GF-D8 (cell line): ENCODE results near the gene TNK1.
"Not testable (repeated sequence)": the region's sequence is repeated elsewhere in the genome, so short reads cannot be mapped to it uniquely, and the experiment has no call there.

Experiments
- DNase-seq: peaks from one replicate; lab custom pipeline; 2025; lab: John Stamatoyannopoulos, UW

TNK1 gene

DNA sequence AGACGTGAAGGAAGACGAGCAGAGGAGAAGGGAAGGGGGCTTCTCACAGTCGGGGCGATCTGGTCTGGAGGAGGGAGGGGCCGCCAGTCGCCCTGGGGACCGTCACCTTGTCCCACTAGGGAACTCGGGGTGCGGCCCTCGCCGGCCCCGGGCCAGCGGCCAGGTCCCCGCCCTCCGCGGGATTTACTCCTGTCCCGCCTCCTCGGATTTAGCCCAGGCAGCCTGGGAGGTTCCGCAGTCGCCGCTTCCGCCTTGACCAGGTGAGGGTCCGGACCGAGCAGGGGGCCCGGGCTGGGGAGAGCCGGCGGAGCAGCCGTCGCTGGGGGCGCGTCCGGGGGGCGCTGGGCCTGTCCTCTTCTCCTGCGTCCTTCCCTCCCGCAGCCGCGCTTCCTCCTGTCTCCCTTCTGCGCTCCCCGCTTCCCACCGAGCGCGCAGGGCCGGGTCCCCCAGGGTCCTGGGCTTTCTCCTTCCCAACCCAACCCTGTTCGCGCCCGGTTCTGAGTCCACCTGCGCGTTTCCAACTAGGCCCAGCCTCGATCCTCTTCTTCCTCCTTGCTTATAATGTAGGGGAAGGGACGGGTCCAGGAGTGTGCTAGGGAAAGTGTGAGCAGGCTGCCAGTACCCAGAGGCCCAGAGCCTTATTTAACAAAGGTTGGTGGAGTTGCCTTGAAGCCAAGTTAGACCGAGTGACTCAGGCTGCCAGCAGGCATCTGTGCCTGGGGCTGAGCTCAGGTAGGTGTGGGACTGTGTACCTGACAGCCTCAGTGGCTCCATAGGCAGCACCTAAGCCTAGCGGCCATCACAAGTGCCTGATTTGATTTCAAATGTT lies at the start of gene TNK1:
Gene TNK1 (plus strand): TSS at position 235 of the 829 bp plus-strand sequence. CDS start 1,838 bp downstream, outside the sequence.
- no peak for DNase-seq

DNA sequence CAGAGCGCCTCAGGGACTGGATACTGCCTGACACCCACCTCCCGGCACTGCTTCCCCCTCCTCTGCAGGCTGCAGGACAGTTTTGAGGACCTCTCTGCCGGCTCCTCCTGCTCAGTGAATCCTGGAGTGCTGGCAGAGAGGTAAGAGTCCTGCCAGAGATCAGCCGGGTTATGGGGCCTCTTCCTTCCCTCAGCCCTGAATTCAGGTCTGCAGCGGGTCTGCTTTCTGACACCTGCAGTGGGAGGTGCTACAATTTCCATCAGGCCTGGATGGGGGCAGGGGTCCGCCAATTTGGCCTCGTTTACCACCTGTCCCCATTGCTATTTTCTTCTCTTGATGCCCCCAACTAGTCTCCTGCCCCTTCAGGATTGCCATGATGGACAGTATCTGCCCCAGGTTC lies 48.8 kb upstream of the TNK1 start:
- no peak for DNase-seq

DNA sequence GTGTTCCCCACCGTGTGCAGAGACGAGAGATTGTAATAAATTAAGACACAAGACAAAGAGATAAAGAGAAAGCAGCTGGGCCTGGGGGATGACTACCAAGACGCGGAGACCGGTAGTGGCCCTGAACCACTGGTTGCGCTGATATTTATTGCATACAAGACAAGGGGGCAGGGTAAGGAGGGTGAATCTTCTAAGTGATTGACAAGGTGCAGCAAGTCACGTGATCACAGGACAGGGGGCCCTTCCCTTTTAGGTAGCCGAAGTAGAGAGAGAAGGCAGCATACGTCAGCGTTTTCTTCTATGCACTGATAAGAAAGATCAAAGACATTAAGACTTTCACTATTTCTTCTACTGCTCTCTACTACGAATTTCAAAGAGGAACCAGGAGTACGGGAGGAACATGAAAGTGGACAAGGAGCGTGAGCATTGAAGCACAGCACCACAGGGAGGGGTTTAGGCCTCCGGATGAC lies 48.3 kb upstream of the TNK1 start:
- DNase-seq: not testable (repeated sequence)

DNA sequence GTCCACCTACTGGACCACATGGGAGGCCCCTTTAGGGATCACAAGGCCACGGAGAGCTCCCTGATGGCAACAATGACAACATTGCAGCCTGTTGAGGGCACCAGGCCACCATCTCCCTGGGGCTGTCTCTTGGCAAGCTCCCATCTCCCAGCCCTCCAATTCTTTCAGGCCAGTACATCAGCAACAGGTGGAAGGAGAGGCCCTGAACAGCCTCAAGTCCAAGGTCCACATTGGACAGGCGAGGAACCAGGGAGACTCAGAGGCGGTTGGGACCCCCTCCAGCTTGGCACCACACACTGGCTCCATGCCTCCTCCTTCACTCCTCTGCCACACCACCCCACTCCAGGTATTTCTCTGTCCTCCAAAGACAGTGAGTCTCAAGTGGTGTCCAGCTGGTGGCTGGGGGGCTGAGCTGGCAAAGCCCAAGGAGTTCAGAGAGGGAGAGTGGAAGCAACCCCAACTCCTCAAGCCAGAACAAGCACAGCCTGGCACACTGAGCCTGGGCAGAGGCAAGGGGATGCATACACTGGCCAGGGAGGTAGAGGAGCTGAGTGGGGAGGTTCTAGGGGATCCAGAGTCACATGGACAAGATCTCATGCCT lies 45.9 kb upstream of the TNK1 start:
- no peak for DNase-seq

DNA sequence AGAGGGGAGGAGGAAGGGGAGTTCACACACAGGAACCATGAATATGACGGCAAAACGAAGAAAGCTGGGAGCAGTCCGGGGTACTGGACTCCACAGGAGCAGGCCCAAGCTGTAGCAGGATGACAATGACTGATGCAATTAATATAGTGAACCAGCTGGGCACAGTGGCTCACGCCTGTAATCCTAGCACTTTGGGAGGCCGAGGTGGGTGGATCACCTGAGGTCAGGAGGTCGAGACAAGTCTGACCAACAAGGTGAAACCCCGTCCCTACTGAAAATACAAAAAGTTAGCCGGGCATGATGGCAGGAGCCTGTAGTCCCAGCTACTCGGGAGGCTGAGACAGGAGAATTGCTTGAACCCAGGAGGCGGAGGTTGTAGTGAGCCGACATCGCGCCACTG lies 45.1 kb upstream of the TNK1 start:
- DNase-seq: not testable (repeated sequence)

DNA sequence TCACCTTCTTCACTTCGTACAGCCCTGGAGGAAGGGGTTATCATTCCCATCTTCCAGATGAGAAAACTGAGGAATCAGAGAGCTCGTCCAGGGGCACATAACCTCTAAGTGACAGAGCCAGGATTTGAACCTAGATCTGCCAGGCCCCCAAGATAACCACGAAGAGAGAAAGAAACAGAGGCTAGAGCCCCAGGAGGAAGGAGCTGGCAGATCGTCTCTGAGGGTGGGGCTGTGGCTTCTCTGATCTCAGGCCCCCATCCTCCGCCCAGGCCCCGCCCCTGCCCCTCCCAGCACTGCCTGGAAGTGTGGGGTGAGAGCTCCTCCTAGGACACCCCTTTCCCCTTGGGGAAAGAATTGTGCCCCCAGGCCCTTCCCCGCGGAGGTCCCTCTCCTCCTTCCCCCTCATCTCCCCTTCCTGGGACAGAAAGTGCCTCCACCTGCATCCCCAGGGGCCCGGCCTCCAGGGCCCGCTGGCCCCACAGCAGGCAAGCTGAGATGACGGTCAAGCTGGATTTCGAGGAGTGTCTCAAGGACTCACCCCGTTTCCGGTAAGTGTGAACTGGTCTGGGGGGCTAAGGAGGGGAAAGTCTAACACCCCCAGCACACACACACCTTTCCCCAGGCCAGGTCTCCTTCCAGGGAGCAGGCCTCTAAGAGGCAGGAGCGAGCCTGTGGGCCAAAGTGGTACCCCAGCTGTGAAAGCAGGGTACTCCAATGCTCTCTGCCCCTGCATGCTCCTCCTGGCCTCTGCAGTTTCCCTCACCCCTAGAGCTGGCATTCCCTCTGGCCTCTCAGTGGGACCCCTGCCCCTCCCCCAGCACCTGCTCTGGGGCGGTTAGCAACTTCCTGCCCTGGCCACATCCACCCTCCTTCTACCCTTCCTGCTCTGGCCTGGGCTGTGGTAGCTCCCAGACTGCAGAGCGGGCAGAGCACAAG lies 44.4 kb upstream of the TNK1 start, which contains the start of gene ACAP1:
Gene ACAP1 (plus strand): TSS at position 290 of the 936 bp plus-strand sequence. CDS start 206 bp downstream, at position 496.
- peak; percentile 12 for DNase-seq

DNA sequence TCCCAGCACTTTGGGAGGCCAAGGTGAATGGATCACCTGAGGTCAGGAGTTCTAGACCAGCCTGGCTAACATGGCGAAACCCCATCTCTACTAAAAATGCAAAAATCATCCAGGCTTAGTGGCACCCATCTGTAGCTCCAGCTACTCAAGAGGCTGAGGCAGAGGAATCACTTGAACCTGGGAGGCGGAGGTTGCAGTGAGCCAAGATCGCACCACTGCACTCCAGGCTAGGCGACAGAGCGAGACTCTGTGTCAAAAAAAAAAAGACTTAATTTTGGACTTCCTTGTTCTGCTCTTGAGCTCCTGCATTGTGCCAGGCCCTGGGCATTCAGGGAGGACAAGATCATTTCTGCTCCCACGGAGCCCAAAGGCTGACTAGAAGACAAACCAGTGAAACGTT lies 43.3 kb upstream of the TNK1 start:
- not testable (repeated sequence) for DNase-seq

DNA sequence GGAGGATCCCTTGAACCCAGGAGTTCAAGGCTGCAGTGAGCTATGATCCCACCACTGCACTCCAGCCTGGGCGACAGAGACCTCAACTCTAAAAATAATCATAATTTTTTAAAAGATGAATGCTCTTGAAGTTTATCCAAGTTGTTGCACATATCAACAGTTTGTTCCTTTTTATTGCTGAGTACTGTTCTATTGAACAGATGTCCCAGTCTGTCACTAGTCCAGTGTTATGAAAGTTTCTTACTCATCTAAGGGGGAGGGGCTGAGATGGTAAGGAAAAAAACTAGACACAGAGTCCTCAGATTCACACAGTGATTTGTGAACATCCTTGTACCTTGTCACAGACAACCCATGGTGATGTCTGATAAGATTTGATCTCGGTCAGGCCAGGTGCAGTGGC lies 40.7 kb upstream of the TNK1 start:
- no peak for DNase-seq

DNA sequence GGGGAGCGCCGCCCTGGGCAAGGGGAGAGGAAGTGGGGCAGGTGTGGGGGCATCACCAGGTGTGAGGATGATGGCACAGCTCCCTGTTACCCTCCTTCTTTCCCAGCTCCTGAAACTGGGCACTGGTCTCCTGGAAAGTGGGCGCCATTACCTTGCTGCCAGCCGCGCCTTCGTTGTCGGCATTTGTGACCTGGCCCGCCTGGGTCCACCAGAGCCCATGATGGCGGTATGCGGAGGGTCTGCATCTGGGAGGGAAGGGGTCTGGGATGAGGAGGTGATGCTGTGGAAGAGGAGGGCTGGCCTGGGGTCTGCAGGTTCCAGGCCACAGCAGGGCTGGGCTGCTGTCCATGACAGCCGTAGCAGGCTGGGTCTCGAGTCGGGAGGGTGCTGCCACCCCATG lies 39.0 kb upstream of the TNK1 start:
- DNase-seq: no peak

DNA sequence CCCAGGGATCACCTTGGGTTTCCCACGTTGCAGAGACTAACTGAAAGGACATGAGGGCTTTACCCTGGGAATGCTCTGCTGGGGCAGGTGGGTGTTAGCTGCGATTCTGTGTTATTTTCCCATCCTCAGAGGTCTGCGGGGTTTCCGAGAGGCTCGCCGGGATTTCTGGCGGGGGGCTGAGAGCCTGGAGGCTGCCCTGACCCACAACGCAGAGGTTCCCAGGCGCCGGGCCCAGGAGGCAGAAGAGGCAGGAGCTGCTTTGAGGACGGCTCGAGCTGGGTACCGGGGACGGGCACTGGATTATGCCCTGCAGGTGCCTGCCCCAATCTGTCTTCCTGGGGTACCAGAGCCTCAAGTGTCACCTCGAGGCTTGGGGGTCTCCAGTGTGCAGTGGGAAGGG lies 37.6 kb upstream of the TNK1 start:
- DNase-seq: no peak

DNA sequence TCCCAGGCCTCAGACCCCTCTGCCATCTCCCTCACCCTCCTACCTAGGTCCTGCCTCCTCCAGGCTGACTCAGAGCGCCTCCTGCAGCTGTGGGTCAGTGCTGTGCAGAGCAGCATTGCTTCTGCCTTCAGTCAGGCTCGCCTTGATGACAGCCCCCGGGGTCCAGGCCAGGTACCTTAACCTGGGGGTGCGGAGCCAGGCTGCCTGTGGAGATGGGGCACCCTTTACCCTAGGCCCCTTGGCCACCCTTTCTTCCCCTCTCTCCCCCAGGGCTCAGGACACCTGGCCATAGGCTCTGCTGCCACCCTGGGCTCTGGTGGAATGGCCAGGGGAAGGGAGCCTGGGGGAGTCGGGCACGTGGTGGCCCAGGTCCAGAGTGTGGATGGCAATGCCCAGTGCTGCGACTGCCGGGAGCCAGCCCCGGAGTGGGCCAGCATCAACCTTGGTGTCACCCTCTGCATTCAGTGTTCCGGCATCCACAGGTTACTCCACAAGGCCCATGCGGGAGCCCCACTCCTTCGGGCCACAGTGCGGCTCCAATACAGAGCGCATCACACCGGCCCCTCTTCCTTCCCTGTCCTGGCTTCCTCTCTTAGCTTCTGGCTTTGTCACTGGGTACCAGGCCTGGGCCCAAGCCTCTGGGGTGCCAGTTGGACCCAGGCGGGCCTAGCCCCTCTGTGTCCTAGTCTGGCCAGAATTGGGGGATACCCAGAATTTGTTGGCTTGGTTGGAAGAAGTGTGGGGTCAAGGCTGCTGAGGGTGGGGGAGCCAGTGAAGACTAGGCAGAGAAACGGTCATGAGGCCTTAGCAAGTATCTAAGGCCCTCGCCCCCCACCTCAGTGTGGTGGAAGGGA lies 33.9 kb upstream of the TNK1 start:
- DNase-seq: no peak

DNA sequence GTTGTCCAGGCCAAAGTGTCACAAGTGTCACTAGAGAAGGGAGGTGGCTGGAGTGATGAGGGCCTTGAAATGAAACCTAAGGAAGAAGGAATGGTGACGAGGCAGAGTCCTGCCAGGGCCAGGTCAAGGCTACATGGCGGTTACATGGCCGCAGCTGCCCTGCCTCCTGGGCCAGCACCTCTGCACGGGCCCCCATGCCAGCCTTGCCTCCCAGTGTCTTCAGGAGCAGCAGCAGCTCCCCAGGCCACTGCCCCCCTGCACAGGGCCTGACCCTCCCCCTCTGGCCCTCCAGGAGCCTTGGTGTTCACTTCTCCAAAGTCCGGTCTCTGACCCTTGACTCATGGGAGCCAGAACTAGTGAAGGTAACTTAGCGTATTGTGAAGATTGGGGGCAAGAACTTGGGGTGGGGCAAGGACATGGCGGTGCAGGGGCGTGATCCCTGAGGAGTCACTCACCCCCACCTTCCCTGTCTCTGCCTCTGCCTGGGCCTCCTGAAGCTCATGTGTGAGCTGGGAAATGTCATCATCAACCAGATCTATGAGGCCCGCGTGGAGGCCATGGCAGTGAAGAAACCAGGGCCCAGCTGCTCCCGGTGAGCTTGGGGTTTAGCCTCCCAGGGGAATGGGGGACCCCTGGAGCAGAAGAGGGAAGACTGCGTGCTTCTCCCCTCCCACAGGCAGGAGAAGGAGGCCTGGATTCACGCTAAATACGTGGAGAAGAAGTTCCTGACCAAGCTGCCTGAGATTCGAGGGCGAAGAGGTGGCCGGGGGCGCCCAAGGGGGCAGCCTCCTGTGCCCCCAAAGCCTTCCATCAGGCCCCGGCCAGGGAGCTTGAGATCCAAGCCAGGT lies 33.0 kb upstream of the TNK1 start:
- no peak for DNase-seq

DNA sequence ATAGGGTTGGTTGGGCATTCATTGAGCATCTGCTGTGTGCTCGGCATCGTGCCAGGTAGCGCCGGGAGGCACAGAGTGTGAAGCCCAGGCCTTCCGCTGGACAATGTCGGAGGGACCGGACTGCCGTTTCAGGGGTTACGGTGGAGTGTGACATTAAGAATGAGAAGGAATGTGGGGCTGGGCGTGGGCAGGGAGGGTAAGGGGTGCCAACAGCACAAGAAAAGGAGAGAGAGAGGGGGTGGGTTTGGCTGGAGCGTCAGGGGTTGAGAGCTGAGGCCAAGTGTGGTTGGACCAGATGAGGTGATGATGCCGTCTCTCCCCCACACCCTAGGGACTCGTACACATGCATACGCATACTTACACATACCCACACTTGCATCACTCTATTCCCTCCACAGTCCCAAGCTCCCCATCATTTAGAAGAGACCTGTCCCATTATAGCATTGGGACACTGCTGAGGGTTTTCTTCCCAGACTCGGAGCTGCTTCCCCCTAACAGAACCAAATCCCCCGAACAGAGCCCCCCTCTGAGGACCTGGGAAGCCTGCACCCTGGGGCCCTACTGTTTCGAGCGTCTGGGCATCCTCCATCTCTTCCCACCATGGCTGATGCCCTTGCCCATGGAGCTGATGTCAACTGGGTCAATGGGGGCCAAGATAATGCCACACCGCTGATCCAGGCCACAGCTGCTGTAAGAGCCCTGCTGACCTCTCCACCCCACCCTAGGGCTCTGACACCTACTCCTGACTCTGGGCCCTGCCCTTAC lies 32.2 kb upstream of the TNK1 start:
- DNase-seq: no peak

DNA sequence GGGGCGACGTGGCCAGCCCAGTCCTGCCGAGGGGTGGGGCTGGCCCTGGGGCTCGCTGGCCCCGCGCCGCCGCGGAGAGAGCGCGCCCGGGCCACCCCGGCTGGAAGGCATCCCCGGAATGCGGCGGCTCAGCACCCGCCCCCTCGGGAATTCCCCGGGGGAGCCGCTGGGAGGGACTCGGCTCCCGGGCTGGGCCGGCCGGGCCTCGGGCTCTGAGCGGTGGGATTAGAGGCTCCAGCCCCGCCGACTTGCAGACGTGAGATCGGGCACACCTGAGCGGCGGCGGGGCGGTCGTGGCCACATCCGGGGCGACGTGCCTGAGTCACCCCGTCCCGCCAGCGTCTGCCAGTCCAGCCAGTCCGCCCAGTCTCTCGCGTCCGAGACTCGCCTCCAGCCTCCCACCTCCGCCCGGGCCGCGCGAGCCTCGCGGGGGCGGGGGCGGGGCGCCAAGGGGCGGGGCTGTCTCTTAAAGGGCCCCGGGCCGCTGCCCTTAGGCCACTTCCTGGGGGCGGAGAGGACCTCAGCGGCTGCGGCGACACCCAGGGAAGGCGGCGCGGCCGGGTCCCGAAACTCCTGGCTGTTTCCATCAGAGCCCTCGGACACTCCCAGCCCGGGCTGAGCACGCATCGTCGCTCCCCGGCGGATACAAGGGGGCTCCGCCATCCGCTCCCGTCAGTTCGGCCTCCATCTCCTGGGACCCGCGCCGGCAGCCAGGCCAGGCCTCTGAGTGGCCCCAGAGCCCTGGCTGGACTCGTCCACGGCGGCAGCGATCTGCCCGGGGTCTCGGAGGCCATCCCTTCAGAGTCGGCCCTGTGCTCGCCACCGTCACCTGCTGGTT lies 29.0 kb upstream of the TNK1 start, which contains the start of gene KCTD11:
Gene KCTD11 (plus strand): TSS at position 498 of the 838 bp plus-strand sequence.
- DNase-seq: no peak

DNA sequence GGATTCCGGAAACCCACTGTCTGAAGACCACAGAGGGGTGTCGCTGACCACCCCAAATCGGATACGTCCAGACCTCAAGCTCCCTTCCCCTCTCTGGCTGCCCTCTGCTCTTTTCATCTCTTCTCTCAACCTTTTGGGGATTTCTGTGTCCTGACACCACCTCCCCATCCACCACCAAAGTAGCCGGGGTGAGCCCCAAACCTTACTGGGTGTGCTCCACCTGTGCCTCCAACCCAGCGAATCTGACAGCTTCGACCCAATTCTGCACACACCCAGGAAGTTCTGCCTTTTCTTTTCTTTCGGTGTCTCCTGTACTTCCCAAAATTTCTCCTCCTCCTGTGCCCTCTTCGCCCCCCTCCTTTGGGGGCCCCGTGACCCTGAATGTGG lies 28.4 kb upstream of the TNK1 start:
- DNase-seq: no peak

DNA sequence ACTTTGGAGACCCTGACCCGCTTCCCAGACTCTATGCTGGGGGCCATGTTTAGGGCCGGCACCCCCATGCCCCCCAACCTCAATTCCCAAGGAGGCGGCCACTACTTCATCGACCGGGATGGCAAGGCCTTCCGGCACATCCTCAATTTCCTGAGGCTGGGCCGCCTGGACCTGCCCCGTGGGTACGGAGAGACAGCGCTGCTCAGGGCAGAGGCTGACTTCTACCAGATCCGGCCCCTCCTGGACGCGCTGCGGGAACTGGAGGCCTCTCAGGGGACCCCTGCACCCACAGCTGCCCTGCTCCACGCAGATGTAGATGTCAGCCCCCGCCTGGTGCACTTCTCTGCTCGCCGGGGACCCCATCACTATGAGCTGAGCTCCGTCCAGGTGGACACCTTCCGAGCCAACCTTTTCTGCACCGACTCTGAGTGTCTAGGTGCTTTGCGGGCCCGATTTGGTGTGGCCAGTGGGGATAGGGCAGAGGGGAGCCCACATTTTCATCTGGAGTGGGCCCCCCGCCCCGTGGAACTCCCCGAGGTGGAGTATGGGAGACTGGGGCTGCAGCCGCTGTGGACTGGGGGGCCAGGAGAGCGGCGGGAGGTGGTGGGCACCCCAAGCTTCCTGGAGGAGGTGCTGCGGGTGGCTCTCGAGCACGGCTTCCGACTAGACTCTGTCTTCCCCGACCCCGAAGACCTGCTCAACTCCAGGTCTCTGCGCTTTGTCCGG lies 27.8 kb upstream of the TNK1 start:
- DNase-seq: no peak

DNA sequence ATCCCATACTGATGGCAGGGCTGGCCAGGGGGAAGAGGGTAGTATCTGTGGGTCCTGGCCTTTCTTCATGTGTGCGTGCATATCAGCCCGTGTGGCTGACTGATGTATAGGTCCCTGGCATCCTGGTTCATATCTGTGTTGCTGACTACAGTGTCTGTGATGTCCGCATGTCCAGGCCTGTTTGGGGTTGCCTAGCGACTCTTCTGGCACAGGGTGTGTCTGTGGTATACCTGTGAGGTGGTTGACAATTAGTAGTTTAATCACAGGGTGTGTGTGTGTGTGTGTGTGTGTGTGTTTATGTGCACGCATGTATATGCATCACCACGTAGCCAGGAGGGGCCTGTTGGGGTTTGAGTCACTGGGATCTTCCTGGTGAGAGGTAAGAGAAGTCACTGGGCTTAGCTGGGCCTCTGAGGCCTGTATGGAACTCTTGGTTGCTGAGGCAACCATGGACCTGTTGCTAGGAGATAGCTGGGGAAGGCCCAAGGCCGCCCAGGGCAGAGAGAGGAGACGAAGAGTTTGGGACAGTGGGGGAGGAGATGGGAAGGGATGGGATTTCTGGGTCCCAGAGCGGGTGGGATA lies 26.5 kb upstream of the TNK1 start:
- no peak for DNase-seq

DNA sequence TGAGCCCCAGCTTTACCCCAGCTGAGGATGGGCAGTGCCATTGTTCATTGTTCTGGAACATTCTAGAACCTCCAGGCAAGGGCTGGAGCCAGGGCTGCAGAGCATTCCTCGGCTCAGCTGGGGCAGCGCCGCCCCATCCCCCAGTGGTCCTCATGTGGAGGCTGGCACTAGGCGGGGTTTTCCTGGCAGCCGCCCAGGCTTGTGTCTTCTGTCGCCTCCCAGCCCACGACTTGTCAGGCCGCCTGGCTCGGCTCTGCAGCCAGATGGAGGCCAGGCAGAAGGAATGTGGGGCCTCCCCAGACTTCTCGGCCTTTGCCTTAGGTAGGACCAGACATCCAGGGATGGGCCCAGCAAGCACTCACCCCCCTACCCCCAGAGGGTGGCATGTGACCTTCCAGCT lies 25.8 kb upstream of the TNK1 start, which contains the start of gene TMEM95:
Gene TMEM95 (plus strand): TSS at position 104 of the 400 bp plus-strand sequence. CDS start 49 bp downstream, at position 153.
- DNase-seq: no peak
